GM21717 (cell line): ENCODE results near the gene ADGRA3.
"Not testable (repeated sequence)": the region's sequence is repeated elsewhere in the genome, so short reads cannot be mapped to it uniquely, and the experiment has no call there.

Experiments used
- ATAC-seq: cut with Tn5 transposase; IDR thresholded peaks from one replicate; pipeline ENCODE4 v1.9.1; 2021; ENCODE audit warnings: mild to moderate bottlenecking, moderate library complexity; ENCODE audit not compliant: unreplicated experiment

The ADGRA3 gene

GRCh38 chr4:22384154-22384553, 131.7 kb downstream of the ADGRA3 start:
- ATAC-seq, result no peak

DNA sequence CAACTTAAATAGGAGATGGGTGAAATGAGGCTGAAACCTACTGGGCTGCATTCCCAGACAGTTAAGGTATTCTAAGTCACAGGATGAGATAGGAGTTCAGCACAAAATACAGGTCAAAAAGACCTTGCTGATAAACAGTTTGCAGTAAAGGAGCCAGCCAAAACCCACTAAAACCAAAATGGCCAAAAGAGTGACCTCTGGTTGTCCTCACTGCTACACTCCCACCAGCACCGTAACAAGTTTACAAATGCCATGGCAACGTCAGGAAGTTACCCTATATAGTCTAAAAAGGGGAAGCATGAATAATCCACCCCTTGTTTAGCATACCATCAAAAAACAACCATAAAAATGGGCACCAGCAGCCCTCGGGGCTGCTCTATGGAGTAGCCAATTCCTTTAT, 133.7 kb downstream of the ADGRA3 start:
- not testable (repeated sequence) for ATAC-seq

DNA sequence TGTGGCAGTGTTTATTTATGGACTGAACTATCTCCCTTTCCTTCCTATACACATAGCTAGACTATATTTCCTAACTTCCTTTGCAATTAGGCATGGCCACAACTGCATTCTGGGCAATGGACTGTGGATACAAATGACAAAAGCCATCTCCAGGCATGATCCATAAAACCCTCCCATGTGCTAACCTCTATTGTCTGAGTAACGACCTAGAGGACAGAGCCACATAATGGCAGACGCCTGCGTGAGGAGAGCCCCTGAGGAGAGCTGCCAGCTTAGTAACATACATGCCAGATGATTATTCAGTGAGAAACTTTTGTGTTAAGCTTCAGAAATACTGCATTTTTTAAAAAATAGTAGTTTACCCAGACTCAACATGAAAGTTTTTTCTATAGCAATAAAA, 142.9 kb downstream of the ADGRA3 start:
- no peak for ATAC-seq

GRCh38 chr4:22369901-22370562, 145.8 kb downstream of the ADGRA3 start:
- no peak for ATAC-seq

DNA sequence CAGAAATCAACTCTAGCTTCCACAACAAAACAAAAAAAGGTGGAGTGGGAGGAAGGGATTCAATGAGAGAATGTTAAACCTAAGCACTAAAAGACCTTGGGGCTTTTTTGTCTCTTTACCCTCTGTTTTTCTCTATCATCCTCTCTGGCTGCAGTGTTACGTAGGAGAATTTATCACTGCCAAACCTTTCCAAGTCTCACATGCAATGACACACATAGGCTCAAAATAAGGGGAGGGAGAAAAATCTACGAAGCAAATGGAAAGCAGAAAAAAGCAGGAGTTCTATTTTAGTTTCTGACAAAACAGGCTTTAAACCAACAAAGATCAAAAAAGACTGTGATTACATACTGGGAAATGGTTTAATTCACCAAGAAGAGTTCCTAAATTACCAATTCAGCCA, 152.1 kb downstream of the ADGRA3 start:
- ATAC-seq, result no peak

DNA sequence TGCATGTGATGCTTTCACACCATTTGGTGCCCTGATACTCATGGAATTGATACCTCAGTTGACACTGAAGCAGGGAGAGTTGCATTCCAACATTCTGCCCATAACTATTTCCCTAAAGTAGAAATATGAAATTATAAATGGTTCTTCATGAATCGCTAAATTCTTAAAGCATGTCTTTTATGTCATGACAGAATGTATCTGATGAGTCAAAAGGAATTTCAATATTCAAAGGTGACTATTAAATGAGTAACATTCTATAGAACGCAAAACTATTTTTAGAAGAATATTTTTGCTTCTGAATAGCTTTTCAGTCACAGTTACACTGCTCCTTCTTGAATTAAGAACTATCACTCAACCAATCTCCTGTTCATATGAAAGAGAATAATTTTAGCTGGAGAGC, 152.8 kb downstream of the ADGRA3 start:
- no peak for ATAC-seq

- ATAC-seq, result no peak
These were observed 158.8 kb downstream of the ADGRA3 start for GRCh38 chr4:22356987-22357596.

GRCh38 chr4:22348410-22348809, 167.5 kb downstream of the ADGRA3 start:
- no peak for ATAC-seq

DNA sequence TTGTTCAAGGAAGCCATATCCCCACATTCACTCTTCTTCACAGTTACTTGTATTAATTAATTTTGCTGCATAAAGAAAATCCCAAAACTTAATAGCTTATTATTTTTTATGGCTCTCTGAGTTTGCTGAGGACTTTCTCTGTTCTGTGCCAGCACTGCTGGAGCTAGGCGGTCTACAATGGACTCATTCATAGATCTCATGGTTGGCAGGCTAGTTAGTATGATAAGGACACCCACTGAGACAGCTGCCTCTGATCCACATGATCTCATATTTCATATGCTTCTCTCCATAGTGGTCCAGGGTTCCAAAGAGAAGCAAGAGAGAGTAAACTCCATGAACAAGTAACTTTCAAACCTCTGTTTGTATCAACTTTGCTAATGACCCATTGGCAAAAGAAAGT, 170.2 kb downstream of the ADGRA3 start:
- ATAC-seq, result no peak

DNA sequence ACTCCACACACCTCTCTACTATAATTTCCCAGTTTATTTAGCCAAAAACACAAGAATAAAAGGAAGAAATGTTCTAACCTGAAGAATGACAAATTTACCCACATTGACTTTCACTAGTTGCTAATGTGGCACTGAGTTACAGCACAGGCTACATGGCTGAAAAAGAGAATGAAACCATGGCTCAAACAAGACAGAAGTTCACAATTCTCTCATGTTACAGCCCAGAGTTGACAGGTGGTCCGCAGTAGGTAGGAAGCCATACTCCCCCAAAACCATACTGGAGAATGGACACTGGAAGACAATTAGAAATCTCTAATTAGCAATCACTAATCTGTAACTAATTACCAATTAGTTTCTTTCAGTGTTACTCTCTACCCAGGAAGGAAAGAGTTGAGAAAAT, 170.8 kb downstream of the ADGRA3 start:
- no peak for ATAC-seq

DNA sequence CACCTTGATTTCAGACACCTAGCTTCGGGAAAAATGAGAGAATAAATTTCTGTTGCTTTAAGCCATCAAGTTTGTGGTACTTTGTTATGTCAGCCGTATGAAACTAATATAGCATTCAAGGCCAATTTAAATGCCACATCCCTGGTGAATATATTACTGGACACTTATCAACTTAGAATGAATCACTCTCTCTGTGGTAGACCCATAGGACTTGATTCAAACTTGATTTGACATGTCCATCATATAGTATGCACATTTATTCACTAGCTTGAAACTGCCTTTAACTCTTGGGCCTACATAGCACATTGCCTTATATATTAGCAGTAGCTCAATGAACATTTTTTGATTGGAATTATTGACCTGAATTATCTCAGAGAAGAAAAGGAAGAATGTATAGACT, 172.3 kb downstream of the ADGRA3 start:
- ATAC-seq, result no peak

DNA sequence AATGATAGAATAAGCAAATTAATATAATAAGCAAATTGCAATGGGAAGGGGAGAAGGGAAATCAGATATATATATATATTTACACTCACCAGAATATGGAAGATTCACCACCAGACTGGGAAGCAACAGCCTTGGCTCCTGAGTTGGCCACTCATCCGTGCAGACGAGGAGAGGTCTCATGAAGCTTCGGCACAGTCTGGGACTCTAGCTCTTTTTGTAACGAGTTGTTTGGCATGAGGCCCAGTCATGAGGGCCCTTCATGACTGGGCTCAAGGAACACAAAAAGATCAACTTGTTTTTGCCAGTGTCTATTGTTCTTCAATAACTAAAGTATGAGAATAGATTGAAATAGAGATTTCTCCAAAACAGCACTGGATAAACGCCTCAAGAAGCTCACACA, 176.4 kb downstream of the ADGRA3 start:
- no peak for ATAC-seq

DNA sequence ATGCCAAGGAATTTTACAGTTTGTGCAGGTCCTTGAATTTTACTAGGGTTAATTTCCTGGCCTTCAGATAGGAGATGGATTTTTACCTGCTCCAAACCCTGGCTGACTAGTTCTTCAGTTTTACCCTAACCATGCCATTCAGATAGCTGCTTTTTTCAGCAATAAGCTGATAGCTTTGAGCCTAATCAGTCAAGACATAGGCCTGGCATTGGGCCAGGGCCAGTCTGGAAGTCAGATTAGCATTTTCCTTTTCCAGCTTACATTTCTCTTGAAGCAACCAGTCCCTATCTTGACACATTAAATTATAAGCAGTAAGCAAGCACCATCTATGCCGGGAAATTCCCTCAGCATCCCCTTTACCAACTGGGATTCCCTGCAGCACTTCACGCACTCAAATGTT, 177.1 kb downstream of the ADGRA3 start:
- no peak for ATAC-seq
